AG10803 (cell line): ENCODE measurements around the gene PKD1.

Experiments used
- DNase-seq: peaks from one replicate; pipeline ENCODE4 v3.0.0; 2010; ENCODE audit warnings: low read depth
- H3K4me3 ChIP-seq: 2 replicates; pipeline ENCODE4 v1.5.1; 2011; ENCODE audit warnings: mild to moderate bottlenecking, low read length, control low read depth
- TF ChIP-seq, protein P1 (sequence below): conservative IDR thresholded peaks from 2 replicates; pipeline ENCODE4 v1.5.1; 2011; ENCODE audit warnings: mild to moderate bottlenecking, low read length, control low read depth, inconsistent platforms

Gene PKD1

DNA sequence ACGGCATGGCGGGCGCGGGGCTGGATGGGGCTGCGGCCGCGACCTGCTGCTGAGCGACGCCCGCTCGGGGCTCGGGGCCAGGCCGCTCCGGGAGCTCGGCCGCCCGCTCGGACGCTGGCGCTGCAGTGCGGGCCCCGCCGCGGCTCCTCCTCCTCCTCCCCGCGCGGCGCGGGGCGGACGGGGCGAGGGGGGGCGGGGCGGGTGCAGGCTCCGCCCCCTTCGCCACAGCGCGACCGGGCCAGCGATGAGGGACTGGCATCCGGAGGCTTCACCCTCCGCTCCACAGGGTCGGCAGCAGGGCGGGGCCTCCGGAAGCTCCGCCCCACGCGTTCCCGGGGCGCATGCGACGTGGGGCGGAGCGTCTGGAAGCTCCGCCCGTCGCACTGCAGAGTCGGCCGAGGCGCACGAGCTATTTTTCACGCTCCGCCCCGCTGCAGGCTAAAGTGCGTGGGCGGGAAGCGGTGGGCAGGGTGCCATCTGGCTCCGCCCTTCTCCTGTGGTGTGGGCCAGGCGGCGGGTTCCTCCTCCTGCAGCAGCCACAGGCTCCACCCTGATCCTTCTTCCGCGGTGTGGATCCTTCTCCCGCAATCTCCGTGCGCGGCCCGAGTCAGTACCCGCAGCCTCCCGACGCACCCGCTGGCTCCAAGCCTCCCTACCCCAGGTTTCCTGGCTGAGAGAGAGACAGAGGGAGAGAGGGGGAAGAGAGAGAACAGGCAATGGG, at the start of gene PKD1:
PKD1 (minus strand) TSS at position 129 of the 721 bp plus-strand sequence. CDS start 209 bp downstream, outside the sequence.
- H3K4me3 ChIP-seq = peak within 1 kb of the TSS; percentile 61
- DNase-seq = peak; percentile 94

DNA sequence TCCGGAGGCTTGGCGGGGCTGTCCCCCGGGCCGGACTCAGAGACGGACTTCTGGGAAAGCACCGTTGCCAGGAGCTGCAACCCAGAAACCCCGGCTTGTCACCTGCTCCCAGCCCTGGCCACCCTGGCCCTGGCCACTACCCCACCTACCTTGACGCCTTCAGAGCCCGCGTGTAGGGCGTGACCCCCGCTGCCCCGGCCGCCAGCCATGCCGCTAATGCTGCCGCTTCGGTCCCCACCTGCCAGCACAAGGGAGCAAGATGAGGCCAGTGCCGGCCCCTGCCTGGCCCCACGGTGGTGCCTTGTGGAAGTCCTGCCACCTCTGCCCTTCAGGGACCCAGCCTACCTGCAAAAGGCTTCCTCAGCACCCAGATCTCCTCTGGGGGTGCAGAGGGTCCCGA, 49.3 kb upstream of the PKD1 start:
- H3K4me3 ChIP-seq = no peak overlapping the region
- TF ChIP-seq, protein P1, sequence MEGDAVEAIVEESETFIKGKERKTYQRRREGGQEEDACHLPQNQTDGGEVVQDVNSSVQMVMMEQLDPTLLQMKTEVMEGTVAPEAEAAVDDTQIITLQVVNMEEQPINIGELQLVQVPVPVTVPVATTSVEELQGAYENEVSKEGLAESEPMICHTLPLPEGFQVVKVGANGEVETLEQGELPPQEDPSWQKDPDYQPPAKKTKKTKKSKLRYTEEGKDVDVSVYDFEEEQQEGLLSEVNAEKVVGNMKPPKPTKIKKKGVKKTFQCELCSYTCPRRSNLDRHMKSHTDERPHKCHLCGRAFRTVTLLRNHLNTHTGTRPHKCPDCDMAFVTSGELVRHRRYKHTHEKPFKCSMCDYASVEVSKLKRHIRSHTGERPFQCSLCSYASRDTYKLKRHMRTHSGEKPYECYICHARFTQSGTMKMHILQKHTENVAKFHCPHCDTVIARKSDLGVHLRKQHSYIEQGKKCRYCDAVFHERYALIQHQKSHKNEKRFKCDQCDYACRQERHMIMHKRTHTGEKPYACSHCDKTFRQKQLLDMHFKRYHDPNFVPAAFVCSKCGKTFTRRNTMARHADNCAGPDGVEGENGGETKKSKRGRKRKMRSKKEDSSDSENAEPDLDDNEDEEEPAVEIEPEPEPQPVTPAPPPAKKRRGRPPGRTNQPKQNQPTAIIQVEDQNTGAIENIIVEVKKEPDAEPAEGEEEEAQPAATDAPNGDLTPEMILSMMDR = no peak
- no peak for DNase-seq

DNA sequence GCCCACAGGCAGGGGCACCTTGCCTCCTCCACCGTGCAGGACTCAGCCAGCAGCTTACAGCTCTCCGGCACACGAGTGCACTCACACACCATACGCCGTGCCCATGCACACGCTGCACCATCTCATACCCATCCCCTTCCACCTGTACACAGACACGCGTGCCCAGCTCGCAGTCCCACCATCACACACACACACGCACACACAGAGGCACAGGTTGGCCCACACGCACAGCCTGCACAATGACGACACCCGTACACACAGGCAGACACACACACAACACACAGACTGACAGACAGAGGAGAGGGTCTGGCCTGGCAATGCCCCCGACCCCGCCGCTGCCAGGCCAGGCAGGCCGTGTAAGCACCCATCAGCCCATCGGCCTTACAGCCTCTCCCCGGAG, 48.6 kb upstream of the PKD1 start:
- TF ChIP-seq, protein P1 = no peak
- H3K4me3 ChIP-seq = no peak overlapping the region
- no peak for DNase-seq

DNA sequence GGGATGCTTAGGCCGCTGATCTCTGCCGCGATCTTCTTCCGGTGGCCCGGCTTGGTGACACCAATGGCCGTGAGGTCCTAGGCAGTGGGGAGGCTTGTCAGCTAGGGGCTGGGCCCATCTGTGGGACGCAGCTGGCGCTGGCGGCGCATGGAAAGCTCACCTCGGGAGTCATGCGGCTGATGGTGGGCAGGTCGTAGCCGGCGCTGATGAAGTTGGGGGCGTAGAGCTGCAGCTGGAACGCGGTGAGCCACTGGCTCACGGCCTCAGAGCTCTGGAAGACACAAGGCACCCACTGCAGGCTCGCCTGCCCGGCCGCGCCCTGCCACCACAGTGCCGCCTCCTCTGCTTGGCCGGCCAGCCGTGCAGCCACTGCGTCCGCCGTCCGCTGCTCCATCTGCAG, 48.0 kb upstream of the PKD1 start:
- H3K4me3 ChIP-seq = no peak overlapping the region
- DNase-seq = no peak
- TF ChIP-seq, protein P1 = no peak

DNA sequence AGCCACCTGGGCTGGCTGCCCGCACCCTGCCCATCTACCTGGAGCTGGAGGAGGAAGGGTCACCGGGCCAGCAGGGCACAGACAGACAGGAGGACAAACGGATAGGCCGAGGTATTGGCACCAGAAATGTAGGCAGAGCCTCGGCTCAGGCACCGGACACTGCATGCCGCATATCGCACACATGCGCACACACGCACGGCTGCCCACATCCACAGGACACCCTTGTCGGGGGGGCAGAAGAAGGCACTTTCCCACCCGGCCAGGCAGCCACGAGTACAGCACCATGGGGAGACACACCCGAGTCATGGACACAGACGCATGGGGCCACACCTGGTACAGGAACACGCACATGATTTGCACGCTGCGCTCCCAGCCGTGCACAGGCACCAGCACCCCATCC, 46.3 kb upstream of the PKD1 start:
- H3K4me3 ChIP-seq = no peak overlapping the region
- TF ChIP-seq, protein P1 = no peak
- DNase-seq = no peak

DNA sequence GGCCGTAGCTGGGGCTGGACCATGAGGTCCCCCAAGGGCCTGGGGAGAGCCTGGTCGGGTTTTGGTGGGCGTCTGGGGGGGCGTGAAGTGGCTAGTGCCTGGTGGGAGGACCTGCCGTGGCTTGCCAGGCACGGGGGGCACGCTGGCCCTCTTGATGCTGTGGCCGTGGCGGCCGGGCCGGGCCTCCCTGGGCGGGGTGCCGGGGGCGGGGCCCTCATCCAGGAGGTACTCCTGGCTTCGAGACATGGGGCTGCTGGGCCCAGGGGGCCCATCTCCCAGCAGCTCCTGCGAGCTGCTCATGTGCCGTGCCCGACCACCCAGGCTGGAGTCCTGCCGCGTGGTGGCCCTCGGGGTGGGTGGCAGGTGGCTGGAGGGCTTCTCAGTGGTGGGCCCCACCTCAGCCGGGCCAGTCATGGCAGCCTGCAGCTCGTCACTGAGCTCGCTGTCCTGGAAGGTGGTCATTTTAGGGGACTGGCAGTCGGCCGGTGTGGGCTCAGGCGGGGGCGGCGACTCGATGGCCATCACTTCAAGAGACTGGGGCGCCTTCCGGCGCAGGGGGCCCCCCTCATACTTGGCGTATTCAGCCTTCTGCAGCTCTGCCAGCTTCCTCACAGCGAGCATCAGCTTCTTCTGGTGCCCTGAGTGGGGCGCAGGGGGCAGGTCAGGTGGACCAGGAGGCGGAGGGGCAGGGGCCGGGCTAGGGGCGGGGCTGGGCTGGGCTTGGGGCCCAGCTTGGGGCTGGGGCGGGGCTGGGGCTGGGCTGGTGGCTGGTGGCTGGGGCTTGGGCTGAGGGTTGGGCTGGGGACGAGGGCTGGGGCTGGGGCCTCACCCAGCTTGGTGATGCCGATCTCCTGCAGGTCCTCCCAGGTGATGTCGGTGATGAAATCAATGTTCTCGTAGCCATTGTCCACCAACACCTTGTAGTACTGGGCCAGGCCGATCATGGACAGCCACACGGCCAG, 45.5 kb upstream of the PKD1 start:
- no peak for DNase-seq
- TF ChIP-seq, protein P1 = no peak
- no peak overlapping the region for H3K4me3 ChIP-seq

DNA sequence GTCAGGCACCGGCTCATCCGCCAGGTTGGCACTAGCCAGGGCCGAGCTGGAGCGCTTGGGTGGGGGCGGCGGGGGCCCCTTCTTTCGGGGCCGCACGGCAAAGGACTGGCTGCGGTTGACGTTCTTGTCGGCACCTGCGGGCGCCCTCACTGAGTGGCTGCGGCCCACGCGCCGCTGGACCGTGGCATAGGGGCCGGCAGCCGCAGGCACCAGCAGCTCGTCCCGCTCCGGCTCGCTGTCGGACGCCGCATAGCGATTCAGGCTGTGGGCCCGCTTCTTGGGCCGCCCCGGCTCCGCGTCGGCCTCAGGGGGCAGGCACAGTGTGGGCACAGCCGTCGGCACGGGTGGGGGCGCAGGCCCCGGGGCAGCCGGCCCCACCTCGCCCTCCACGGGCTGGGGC, 44.8 kb upstream of the PKD1 start:
- no peak for DNase-seq
- TF ChIP-seq, protein P1 = no peak
- no peak overlapping the region for H3K4me3 ChIP-seq
